Right lobe of liver (tissue), 6 donors: ENCODE results near the gene GAGE12J. TPM values are rescaled to one million over a fixed set of nuclear protein-coding genes. Genes with fewer than 3 reads are reported as not detected.
A peak's percentile ranks its signal among the peaks of the same experiment; 100 is the strongest.
"Not testable (repeated sequence)": the region's sequence is repeated elsewhere in the genome, so short reads cannot be mapped to it uniquely, and the experiment has no call there.

ENCODE experiments used
- ATAC-seq, 4 donors: fragments of 200-7000 bp; cut with Tn5 transposase; one replicate each; pipeline ENCODE4 v1.9.1; 2020; ENCODE audit warnings: mild to moderate bottlenecking in 4 of 4, moderate library complexity in 4 of 4
- DNase-seq, 3 donors: peaks; one replicate each; pipeline ENCODE4 v3.0.0-alpha.2; 2020
- H3K27ac ChIP-seq, 3 donors: fragments of 200-600 bp; one replicate each; pipeline ENCODE4 v1.8.0; 2022
- H3K27me3 ChIP-seq, 2 donors: fragments of 200-600 bp; one replicate each; pipeline ENCODE4 v1.8.0; 2022
- H3K36me3 ChIP-seq, 4 donors: fragments of 200-600 bp; sonication (generic) in 1 of 4; one replicate each; pipeline versions ENCODE4 v1.5.1 to v1.8.0; 2017 to 2022; ENCODE audit warnings: control low read depth in 1 of 4
- H3K4me1 ChIP-seq, 4 donors: fragments of 200-600 bp; sonication (generic) in 1 of 4; one replicate each; pipeline versions ENCODE4 v1.5.1 to v1.8.0; 2017 to 2022; ENCODE audit warnings: control low read depth in 1 of 4
- H3K4me3 ChIP-seq, 3 donors: fragments of 200-600 bp; one replicate each; pipeline ENCODE4 v1.8.0; 2022
- H3K9me3 ChIP-seq, 4 donors: fragments of 200-600 bp; sonication (generic) in 1 of 4; one replicate each; pipeline versions ENCODE4 v1.5.1 to v1.8.0; 2017 to 2022; ENCODE audit warnings: control low read depth in 1 of 4
- POLR2A ChIP-seq: fragments of 450-650 bp; IDR thresholded peaks from one replicate; pipeline ENCODE4 v1.6.1; 2017; ENCODE audit warnings: antibody characterized with exemption, mild to moderate bottlenecking
- WGBS: methylation state at CpG from one replicate; pipeline ENCODE4 v1.1.6; 2018; ENCODE audit warnings: low coverage, low lambda C conversion rate; ENCODE audit not compliant: insufficient coverage; ENCODE audit errors: missing lambda C conversion rate; 5-methylcytosine and 5-hydroxymethylcytosine counted together
- intact Hi-C, 2 donors: fragments of 100-400 bp; cut with DNase I; formaldehyde crosslinking; loops; one replicate each; pipeline versions ENCODE4 v1.11.2 to v1.14.1; 2022
- total RNA-seq, 6 experiments: library from RNA; depleted of rRNA in 2 of 6; stranded (reverse); fragments of >200 nt in 2 of 6; fragmentation: NEBNext Ultra II Directional in 3 of 6; extraction: Animal tissue kit (Norgen Biotek cat#: 25700) in 3 of 6; gene quantifications; one replicate each; pipeline versions ENCODE4 v1.1.0 to v1.2.4, GENCODE V29; 2016 to 2023
- TF ChIP-seq, protein P1 (sequence below), 4 donors: fragments of 200-600 bp in 3 of 4; fragments of 450-650 bp in 1 of 4; IDR thresholded peaks; one replicate each; pipeline versions ENCODE4 v1.5.1 to v1.8.0; 2016 to 2022; ENCODE audit warnings: antibody characterized with exemption in 4 of 4, mild to moderate bottlenecking in 2 of 4
- donor health status: DM: no; HTN: yes; CAD: no.
- donor health status: DM: no; HTN: no; CAD: no.
- donor health status: DM: no; HTN: no; CAD: no.
- donor health status: DM: no; HTN: yes; CAD: no.
- donor health status: DM: no; HTN: yes; CAD: no.

GAGE12J gene
- total RNA-seq, 6 experiments from 2014 or later: not detected

DNA sequence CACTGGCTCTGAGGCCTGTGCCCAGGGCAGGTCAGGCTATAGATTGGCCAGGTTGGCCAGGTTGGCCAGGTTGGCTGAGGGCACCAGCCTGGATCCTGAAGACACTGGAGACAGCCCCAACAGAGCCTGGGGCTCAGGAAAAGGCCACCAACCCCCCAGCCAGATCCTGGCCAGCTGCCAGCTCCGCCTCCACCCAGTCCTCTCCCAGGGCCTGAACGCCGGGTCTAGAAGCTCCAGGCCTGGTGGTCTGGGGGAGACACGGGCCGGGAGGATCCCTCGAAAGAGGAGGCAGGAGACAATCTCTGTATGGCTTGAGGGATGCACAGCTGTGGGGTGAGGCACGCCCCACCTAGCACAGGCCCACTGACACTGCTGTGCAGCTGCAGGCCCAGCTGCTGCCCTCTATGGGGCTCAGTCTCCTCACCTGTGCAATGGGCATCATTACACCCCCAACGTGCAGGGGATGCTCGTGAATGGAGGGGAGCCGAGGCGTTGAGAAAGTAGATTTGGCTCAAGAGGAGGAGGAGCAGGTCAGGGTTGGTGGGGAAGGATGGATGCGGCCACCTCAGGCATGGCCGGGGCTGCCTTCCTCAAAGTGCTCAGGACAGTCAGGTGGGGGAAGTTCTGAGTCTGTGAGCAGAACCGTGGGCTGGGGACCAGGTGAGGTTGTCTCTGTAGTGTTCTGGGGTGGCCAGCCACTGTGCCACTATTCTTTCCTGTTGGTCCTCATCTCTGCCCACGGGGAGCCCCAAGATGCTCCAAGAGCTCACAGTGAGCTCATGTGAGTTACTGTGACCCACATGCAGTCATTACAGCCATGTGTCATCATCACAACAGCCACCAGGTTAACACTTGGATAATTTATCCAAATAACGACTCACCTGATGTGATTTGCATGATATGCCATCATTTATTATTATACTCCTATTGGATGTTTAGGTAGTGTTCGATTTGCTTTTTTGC is 29.2 kb upstream of the GAGE12J start:
- H3K4me3 ChIP-seq: no peak overlapping the region

DNA sequence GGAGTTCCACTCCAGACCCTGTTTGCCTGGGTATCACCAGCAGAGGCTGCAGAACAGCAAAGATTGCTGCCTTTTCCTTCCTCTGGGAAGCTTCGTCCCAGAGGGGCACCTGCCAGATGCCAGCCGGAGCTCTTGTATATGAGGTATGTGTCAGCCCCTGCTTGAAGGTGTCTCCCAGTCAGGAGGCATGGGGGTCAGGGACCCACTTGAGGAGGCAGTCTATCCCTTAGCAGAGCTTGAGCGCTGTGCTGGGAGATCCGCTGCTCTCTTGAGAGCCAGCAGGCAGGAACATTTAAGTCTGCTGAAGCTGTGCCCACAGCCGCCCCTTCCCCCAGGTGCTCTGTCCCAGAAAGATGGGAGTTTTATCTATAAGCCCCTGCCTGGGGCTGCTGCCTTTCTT is 22.5 kb upstream of the GAGE12J start:
- ATAC-seq, H3K9me3 ChIP-seq, DNase-seq, H3K36me3 ChIP-seq, intact Hi-C loops, H3K27ac ChIP-seq, H3K4me3 ChIP-seq, H3K4me1 ChIP-seq, H3K27me3 ChIP-seq: not testable (repeated sequence)
- no CpG with 5 or more reads among the region's 5 CpGs for WGBS

More for the DNA sequence above, 29.2 kb upstream of the GAGE12J start:
- Histone ChIP-seq H3K27ac (no peak overlapping the region), H3K9me3 (no peaks in the 10 kb centered on the region), H3K27me3 (no peaks in the 10 kb centered on the region), H3K4me1 (no peaks in the 10 kb centered on the region), H3K36me3 (no peaks in the 10 kb centered on the region)
- intact Hi-C loops: no loop called here
- TF ChIP-seq, protein P1, sequence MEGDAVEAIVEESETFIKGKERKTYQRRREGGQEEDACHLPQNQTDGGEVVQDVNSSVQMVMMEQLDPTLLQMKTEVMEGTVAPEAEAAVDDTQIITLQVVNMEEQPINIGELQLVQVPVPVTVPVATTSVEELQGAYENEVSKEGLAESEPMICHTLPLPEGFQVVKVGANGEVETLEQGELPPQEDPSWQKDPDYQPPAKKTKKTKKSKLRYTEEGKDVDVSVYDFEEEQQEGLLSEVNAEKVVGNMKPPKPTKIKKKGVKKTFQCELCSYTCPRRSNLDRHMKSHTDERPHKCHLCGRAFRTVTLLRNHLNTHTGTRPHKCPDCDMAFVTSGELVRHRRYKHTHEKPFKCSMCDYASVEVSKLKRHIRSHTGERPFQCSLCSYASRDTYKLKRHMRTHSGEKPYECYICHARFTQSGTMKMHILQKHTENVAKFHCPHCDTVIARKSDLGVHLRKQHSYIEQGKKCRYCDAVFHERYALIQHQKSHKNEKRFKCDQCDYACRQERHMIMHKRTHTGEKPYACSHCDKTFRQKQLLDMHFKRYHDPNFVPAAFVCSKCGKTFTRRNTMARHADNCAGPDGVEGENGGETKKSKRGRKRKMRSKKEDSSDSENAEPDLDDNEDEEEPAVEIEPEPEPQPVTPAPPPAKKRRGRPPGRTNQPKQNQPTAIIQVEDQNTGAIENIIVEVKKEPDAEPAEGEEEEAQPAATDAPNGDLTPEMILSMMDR (IDR thresholded peaks at IDR 0.05): no peak
- TF ChIP-seq POLR2A: no peak
- WGBS: 65% methylated on average over 11 of the region's 17 CpGs
- ATAC-seq (peak in 1 of 4 donors; percentile 29), DNase-seq (no peak)

DNA sequence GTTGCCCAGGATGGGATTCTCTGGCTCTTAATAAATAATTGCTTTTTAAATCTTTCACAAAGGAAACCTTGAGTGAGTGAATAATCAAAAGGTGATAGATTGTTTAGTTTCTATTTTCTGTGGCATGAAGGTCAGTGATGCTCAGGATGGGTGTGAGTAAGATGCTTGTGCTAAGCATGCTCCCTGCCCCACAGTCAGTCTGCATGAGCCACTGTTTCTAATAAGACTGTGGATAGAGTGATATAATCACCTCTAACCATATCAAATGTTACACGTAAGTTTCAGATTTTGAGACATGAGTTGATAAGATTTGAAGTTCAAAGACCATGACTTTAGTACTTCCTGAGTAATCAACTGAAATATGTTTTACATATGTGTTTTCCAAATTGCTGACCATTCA is 21.1 kb upstream of the GAGE12J start:
- ATAC-seq: no peak
- 62% methylated on average over 1 of the region's 1 CpG for WGBS

DNA sequence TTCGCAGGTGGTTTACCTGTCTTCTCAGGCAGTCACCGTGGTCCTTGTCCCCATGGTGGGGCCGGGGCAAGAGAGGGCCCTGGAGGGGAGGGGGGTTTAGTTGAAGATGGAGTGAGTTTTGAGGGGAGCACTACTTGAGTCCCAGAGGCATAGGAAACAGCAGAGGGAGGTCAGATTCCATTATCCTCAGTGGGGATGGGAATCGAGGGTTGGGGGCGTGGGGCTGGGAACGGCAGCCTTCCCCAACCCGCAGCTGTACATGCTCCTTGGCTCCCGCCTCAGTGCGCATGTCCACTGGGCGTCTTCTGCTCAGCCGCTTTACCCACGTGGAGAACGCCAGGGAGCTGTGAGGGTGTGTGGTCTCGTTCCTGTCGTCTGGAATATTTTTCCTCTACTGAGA is 18.5 kb upstream of the GAGE12J start, which contains the start of gene GAGE10:
TSS of gene GAGE10 (plus strand) at position 301 of the 400 bp plus-strand sequence. CDS start 1,214 bp downstream, outside the sequence.
- Histone ChIP-seq H3K4me3 (no peak within 1 kb of the TSS), H3K9me3 (no peaks in the 10 kb centered on the region), H3K36me3 (no peaks in the 10 kb centered on the region), H3K27ac (no peak within 1 kb of the TSS), H3K4me1 (no peaks in the 10 kb centered on the region), H3K27me3 (no peaks in the 10 kb centered on the region)
- TF ChIP-seq POLR2A: no peak
- TF ChIP-seq, protein P1 (IDR thresholded peaks at IDR 0.05): no peak
- DNase-seq (no peak), ATAC-seq (no peak)
- WGBS: 64% methylated on average over 9 of the region's 15 CpGs
- intact Hi-C loops: no loop called here

More for the DNA sequence above, 21.1 kb upstream of the GAGE12J start:
- intact Hi-C loops: no loop called here
- no peak for DNase-seq
- Histone ChIP-seq H3K4me1 (no peaks in the 10 kb centered on the region), H3K9me3 (no peaks in the 10 kb centered on the region), H3K27ac (no peak overlapping the region), H3K27me3 (no peaks in the 10 kb centered on the region), H3K4me3 (no peak overlapping the region), H3K36me3 (no peaks in the 10 kb centered on the region)
- no peak for TF ChIP-seq POLR2A
- TF ChIP-seq, protein P1 (IDR thresholded peaks at IDR 0.05): no peak

DNA sequence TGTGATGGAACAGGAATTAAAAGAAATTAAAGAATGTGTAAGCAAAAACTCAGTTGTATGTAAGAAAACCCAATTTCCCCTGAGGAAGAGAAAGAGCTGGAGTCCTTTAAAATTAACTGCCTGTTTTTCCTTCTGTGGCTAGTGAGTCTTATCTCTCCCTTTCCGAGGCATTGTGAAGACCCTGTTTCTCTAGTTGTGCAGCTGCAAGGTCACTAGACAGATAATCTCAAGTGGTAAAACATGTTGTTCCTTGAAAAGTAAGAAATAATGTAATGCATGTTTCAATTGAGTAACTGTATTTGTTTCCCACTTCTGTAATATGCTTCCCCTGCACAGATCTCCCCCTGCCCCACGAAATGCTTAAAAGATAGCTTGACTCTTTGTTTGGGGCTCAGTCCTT is 14.1 kb upstream of the GAGE12J start:
- ATAC-seq, intact Hi-C loops: not testable (repeated sequence)

More for the DNA sequence above, 14.1 kb upstream of the GAGE12J start:
- not testable (repeated sequence) for H3K27me3 ChIP-seq, H3K4me1 ChIP-seq, H3K27ac ChIP-seq, H3K36me3 ChIP-seq, H3K4me3 ChIP-seq, H3K9me3 ChIP-seq, DNase-seq
- 44% methylated on average over 2 of the region's 2 CpGs for WGBS
